HG03558 (cell line): ENCODE results near the gene KLRC4.
"Not testable (repeated sequence)": the region's sequence is repeated elsewhere in the genome, so short reads cannot be mapped to it uniquely, and the experiment has no call there.

Experiments used
- ATAC-seq: cut with Tn5 transposase; IDR thresholded peaks from one replicate; pipeline ENCODE4 v1.9.1; 2021; ENCODE audit warnings: moderate number of reproducible peaks; ENCODE audit not compliant: unreplicated experiment; ENCODE audit errors: extremely low read depth

Gene KLRC4

DNA sequence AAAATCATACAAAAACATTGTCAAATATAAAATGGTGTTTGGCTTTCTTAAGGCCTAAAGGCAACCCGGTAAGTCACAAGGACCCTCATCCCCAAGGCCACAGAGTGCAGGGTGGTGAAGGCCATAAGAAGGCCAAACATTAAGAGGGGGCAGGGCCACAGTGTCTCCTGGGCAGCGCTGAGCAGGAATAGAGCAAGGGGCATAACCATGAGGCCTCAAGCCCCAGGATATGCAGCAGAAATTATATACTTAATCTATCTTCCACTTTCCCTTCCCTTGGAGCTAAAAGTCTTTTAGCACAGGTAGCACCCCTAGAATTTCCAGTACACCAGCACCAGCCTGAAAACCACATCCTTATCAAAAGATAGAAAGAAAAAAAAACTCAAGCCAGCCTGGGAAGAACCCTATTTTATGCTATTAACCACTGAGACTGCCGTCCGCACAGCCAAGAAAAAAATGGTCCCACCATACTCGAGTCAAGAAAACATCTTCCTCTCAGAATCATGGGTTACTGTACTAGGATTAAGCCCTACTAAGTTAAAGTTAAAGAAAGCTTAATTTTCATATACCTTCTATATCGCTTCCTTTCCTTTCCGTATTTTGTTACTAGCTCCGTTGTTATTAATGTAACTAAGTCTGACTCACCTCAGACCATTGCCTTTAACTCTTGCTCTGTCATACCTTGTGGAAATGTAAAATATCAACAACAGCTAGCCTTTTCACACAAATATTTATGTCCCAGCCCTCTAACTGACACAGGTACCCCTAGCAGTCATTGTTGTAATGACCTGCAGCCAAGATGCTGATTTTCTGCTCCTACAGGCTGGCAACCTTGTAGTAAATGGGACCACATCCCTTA, 39.8 kb downstream of the KLRC4 start:
- no peak for ATAC-seq

DNA sequence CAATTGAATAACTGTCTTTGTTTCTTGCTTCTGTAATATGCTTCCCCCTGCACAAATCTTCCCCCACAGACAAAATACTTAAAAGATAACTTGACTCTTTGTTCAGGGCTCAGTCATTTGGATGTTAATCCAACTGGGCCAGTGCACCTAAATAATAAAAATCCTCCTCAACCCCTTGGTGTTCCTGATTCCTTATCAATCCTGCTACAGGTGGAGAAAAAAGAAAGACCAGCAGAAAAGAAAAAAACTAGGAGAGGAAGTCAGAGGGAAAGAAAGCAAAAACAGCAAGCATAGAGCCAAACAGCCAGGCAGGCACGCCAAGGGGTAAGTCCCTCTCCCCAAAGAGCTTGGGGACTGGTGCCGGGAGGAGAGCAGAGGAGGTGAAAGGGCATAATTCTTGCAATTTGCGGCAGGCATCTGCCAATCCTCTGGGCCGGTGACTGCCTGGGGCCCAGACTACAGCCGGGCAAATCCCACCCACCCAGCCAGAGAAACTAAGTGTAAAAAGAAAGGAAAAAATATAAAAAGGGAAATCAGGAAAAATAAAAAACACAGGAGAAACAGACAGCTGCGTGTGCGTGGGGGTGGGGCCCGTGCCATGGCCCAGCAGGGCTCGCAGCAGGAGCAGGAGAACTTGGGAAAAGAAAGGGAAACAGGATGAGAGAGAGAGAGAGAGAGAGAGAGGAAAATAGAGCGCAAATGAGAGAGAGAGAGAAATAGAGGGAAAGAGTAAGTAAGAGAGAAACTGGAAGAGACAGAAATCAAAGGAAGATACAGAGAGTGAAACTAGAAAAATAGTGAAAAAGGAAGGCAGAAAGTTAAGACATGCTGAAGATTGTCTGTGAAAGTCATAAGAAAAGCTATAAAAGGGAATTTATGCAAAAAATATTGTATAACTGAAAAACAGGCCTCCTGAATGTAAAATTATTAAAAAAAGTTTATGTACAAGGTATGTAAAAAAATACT, 41.1 kb downstream of the KLRC4 start:
- ATAC-seq = no peak

GRCh38 chr12:10367714-10368113, 41.8 kb downstream of the KLRC4 start:
- not testable (repeated sequence) for ATAC-seq

GRCh38 chr12:10366875-10367274, 42.7 kb downstream of the KLRC4 start:
- no peak for ATAC-seq

DNA sequence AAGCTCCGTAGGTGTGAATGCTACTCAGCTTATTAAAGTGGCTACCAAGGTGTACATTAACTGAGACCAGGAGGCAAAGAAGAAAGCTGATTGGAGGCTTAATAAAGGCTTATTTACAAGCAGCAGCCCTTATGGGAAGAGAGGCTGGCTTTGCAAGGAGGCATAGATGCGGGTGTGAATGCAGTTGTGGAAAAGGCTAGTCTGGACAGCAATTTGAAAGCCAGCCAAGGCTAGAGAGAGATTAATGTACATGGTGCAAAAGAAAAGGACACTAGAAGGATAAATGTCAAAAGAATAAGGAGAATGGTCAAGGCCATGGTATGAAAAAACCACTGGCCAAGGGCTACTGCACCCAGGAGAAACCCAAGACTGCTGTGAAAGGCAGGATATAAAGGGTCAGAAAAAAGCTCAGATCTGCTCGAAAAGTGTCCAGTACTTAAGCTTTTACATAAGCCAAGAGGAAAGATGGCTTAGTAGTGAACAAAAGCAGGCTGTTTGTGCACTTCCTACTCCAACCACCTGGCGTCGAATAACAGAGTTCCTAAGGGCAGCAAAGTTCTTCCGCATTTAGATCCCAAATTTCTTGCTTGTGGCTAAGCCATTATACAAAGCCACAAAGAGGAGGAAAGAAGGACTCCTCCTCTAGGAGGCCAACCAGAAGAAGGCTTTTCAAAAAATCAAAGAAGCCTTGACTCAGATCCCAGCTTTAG, 43.7 kb downstream of the KLRC4 start:
- ATAC-seq = no peak

DNA sequence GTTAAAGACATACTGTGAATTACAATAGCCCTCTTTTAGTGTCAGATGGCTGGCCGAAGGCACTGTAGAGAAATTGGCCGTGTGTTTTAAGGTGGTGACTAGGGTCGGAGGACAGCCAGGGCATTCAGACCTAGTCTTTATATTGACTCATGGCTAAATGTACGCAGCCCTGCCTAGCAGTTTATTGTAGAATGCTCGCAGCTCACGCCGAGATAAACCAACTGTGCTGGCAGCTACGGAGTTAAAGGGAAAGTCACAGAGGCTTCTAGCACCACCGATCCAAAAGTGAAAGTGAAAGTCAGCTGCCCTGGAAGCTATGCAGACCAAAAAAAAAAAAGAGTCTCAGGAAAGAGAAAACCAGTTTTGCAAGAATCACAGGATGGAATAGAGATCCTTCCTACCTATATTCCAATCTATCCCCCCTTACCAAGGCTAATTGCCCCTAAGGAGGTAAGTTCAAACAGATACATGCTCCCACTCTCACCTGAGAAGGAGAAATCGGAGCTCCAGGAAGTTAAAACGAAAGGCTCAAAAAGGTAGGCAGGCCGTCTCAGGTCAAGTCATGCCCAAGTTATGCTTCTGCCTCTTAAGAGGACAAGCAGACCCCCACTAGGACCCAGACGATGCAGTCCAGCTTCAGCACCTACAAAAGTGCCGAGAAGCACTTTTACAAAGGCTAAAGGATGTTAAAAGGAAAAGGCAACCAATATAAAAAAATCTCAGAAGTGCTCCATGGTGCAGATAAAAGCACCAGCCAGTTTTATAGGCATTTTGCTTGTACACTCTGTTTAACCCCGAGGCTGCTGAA, 44.5 kb downstream of the KLRC4 start:
- ATAC-seq = no peak

- peak; percentile 71 for ATAC-seq
These were observed 45.4 kb downstream of the KLRC4 start for GRCh38 chr12:10363914-10364814.

DNA sequence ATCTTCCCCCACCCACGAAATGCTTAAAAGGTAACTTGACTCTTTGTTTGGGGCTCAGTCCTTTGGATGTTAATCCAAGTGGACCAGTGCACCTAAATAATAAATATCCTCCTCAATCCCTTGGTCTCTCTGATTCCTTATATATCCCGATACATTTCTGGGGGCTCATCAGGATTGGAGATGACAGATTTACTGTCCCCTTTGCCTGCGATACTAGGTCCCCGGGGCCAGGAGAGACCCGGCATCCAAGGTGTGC, 46.0 kb downstream of the KLRC4 start:
- ATAC-seq = no peak

- ATAC-seq = no peak
These were observed 46.5 kb downstream of the KLRC4 start for GRCh38 chr12:10362828-10363657.

- ATAC-seq = no peak
These were observed 47.2 kb downstream of the KLRC4 start for GRCh38 chr12:10362325-10362724.

GRCh38 chr12:10361622-10362021, 47.9 kb downstream of the KLRC4 start:
- no peak for ATAC-seq

- no peak for ATAC-seq
These were observed 48.5 kb downstream of the KLRC4 start for GRCh38 chr12:10361084-10361483.

- no peak for ATAC-seq
These were observed 50.6 kb downstream of the KLRC4 start for GRCh38 chr12:10358969-10359368.

DNA sequence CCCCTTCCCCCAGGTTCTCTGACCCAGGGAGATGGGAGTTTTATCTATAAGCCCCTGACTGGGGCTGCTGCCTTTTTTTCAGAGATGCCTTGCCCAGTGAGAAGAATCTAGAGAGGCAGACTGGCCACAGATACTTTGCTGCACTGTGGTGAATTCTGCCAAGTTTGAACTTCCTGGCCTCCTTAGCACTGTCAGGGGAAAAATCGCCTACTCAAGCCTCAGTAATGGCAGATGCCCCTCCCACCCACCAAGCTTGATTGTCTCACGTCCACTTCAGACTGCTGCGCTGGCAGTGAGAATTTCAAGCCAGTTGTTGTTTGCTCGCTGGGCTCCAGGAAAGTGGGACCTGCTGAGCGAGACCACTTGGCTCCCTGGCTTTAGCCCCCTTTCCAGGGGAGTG, 51.4 kb downstream of the KLRC4 start:
- ATAC-seq = no peak
